Suprapubic skin (tissue), 4 donors: Measurements from ENCODE around the gene SLC4A11. TPM values are rescaled to one million over a fixed set of nuclear protein-coding genes. Genes with fewer than 3 reads are reported as not detected.

Experiments
- DNase-seq, 2 donors: peaks; one replicate each; pipeline ENCODE4 v3.0.0-alpha.2; 2019; ENCODE audit warnings: low spot score in 2 of 2
- H3K27ac ChIP-seq: fragments of 200-600 bp; sonication (generic); one replicate; pipeline ENCODE4 v1.5.1; 2019
- H3K27me3 ChIP-seq: fragments of 200-600 bp; sonication (generic); one replicate; pipeline ENCODE4 v1.5.1; 2019
- H3K36me3 ChIP-seq: fragments of 200-600 bp; sonication (generic); one replicate; pipeline ENCODE4 v1.5.1; 2019
- H3K4me1 ChIP-seq: fragments of 200-600 bp; sonication (generic); one replicate; pipeline ENCODE4 v1.5.1; 2019
- H3K4me3 ChIP-seq: fragments of 200-600 bp; sonication (generic); one replicate; pipeline ENCODE4 v1.5.1; 2019; ENCODE audit warnings: mild to moderate bottlenecking
- H3K9me3 ChIP-seq: fragments of 200-600 bp; sonication (generic); one replicate; pipeline ENCODE4 v1.5.1; 2019
- EP300 ChIP-seq: sonication (generic); formaldehyde crosslinking; IDR thresholded peaks from one replicate; pipeline ENCODE4 v1.6.1; 2017; ENCODE audit warnings: antibody characterized with exemption
- POLR2A ChIP-seq, 2 donors: fragments of 450-650 bp; IDR thresholded peaks; one replicate each; pipeline ENCODE4 v1.6.1; 2017; ENCODE audit warnings: antibody characterized with exemption in 2 of 2, mild to moderate bottlenecking in 2 of 2, moderate library complexity in 2 of 2
- POLR2AphosphoS5 ChIP-seq, 3 donors: sonication (generic); formaldehyde crosslinking; IDR thresholded peaks; one replicate each; pipeline ENCODE4 v1.6.1; 2017; ENCODE audit warnings: antibody characterized with exemption in 3 of 3
- WGBS: methylation state at CpG from one replicate; pipeline ENCODE4 v1.1.5; 2018; 5-methylcytosine and 5-hydroxymethylcytosine counted together
- total RNA-seq, 4 donors: library from RNA; depleted of rRNA; stranded (reverse); fragments of >200 nt; gene quantifications; one replicate each; pipeline ENCODE4 v1.1.0, GENCODE V29; 2016
- TF ChIP-seq, protein P1 (sequence below), 2 donors: fragments of 200-600 bp in 1 of 2; fragments of 450-650 bp in 1 of 2; sonication (generic) in 1 of 2; IDR thresholded peaks; one replicate each; pipeline ENCODE4 v1.5.1; 2016 to 2019; ENCODE audit warnings: antibody characterized with exemption in 2 of 2, mild to moderate bottlenecking in 1 of 2, moderate library complexity in 1 of 2

The SLC4A11 gene
- total RNA-seq, 4 donors from 2014 or later, result 9.9 to 26.2 (median 15.3) TPM

GRCh38 chr20:3202965-3203314 is 36.0 kb downstream of the SLC4A11 start:
- peaks cover 24% of the 10 kb centered on the region for H3K36me3 ChIP-seq
- peak overlapping the region; percentile 88 for H3K4me3 ChIP-seq
- H3K4me1 ChIP-seq, result peaks cover 18% of the 10 kb centered on the region
- H3K27me3 ChIP-seq, result no peaks in the 10 kb centered on the region
- no peak for TF ChIP-seq POLR2AphosphoS5 (IDR thresholded peaks at IDR 0.05)
- H3K27ac ChIP-seq, result peak overlapping the region; percentile 87
- no peaks in the 10 kb centered on the region for H3K9me3 ChIP-seq
- 30% methylated on average over 9 of the region's 9 CpGs for WGBS
- no peak for DNase-seq

DNA sequence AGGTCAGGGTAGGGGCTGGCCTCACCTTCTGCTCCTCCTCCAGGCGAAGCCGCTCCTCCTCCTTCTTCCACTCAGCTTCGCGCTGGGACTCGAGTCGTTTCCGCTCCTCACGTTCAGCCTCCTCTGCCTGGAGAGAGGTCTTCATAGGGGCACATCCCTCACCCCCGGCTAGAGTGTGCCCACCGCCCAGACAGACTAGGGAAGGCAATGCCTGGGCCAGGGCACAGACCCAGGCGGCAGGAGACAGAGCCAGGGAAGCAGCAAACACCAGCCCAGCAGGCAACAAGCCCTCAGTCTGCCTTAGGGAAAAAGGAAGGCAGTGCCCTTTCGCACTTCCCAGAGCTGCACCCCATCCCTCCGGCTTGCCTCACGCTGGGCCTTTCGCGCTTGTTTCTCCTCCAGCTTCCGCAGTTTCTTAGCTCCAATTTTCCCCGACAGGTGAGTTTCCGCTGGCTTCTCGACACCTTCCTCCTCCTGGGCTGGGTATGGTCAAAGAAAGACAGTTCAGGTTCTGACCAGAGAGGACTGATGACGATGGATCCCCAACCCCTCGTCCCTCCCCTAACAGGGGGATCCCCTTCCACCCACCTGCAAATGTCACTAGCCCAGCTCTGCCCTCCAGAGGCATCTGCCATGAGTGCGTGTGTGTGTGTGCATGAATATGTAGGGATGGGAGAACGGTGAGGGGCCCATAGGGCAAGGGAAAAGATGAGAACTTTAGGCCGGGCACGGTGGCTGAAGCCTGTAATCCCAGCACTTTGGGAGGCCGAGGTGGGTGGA is 38.8 kb downstream of the SLC4A11 start:
- H3K27me3 ChIP-seq, result no peaks in the 10 kb centered on the region
- H3K36me3 ChIP-seq, result peaks cover 46% of the 10 kb centered on the region
- no peak overlapping the region for H3K27ac ChIP-seq
- H3K4me3 ChIP-seq, result no peak overlapping the region
- TF ChIP-seq EP300 (no peak), POLR2AphosphoS5 (IDR thresholded peaks at IDR 0.05) (no peak), POLR2A (IDR thresholded peaks at IDR 0.05) (no peak)
- TF ChIP-seq, protein P1, sequence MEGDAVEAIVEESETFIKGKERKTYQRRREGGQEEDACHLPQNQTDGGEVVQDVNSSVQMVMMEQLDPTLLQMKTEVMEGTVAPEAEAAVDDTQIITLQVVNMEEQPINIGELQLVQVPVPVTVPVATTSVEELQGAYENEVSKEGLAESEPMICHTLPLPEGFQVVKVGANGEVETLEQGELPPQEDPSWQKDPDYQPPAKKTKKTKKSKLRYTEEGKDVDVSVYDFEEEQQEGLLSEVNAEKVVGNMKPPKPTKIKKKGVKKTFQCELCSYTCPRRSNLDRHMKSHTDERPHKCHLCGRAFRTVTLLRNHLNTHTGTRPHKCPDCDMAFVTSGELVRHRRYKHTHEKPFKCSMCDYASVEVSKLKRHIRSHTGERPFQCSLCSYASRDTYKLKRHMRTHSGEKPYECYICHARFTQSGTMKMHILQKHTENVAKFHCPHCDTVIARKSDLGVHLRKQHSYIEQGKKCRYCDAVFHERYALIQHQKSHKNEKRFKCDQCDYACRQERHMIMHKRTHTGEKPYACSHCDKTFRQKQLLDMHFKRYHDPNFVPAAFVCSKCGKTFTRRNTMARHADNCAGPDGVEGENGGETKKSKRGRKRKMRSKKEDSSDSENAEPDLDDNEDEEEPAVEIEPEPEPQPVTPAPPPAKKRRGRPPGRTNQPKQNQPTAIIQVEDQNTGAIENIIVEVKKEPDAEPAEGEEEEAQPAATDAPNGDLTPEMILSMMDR (IDR thresholded peaks at IDR 0.05), result no peak
- DNase-seq, result no peak
- WGBS, result 88% methylated on average over 22 of the region's 27 CpGs
- no peaks in the 10 kb centered on the region for H3K9me3 ChIP-seq
- peaks cover 18% of the 10 kb centered on the region for H3K4me1 ChIP-seq

- WGBS, result 63% methylated on average over 2 of the region's 2 CpGs
- H3K27ac ChIP-seq, result no peak overlapping the region
- no peaks in the 10 kb centered on the region for H3K27me3 ChIP-seq
- no peaks in the 10 kb centered on the region for H3K9me3 ChIP-seq
- no peak for TF ChIP-seq EP300
- no peak for TF ChIP-seq POLR2A (IDR thresholded peaks at IDR 0.05)
- TF ChIP-seq, protein P1 (IDR thresholded peaks at IDR 0.05), result no peak
- TF ChIP-seq POLR2AphosphoS5 (IDR thresholded peaks at IDR 0.05), result no peak
- DNase-seq, result no peak
- H3K4me3 ChIP-seq, result no peak overlapping the region
- H3K4me1 ChIP-seq, result peaks cover 18% of the 10 kb centered on the region
- peaks cover 56% of the 10 kb centered on the region for H3K36me3 ChIP-seq
Observed at GRCh38 chr20:3199206-3199605, 39.8 kb downstream of the SLC4A11 start.

- 87% methylated on average over 7 of the region's 7 CpGs for WGBS
- no peak for DNase-seq
- H3K4me1 ChIP-seq, result no peaks in the 10 kb centered on the region
- H3K4me3 ChIP-seq, result no peak overlapping the region
- peaks cover 88% of the 10 kb centered on the region for H3K36me3 ChIP-seq
- no peak for TF ChIP-seq POLR2A (IDR thresholded peaks at IDR 0.05)
- no peak for TF ChIP-seq EP300
- no peak for TF ChIP-seq POLR2AphosphoS5 (IDR thresholded peaks at IDR 0.05)
- no peaks in the 10 kb centered on the region for H3K9me3 ChIP-seq
- H3K27me3 ChIP-seq, result no peaks in the 10 kb centered on the region
- H3K27ac ChIP-seq, result no peak overlapping the region
Observed at GRCh38 chr20:3195590-3196237, 43.3 kb downstream of the SLC4A11 start.

- Histone ChIP-seq H3K4me3 (no peak overlapping the region), H3K27ac (no peak overlapping the region), H3K9me3 (no peaks in the 10 kb centered on the region), H3K4me1 (no peaks in the 10 kb centered on the region), H3K36me3 (peaks cover 88% of the 10 kb centered on the region), H3K27me3 (no peaks in the 10 kb centered on the region)
- no peak for TF ChIP-seq EP300
- TF ChIP-seq POLR2A (IDR thresholded peaks at IDR 0.05), result no peak
- TF ChIP-seq, protein P1 (IDR thresholded peaks at IDR 0.05), result no peak
- no peak for TF ChIP-seq POLR2AphosphoS5 (IDR thresholded peaks at IDR 0.05)
- 96% methylated on average over 9 of the region's 10 CpGs for WGBS
- DNase-seq, result no peak
Observed at GRCh38 chr20:3194617-3195280, 44.2 kb downstream of the SLC4A11 start.
